Measurements from ENCODE around the gene PTCH1.

PTCH1 gene

DNA sequence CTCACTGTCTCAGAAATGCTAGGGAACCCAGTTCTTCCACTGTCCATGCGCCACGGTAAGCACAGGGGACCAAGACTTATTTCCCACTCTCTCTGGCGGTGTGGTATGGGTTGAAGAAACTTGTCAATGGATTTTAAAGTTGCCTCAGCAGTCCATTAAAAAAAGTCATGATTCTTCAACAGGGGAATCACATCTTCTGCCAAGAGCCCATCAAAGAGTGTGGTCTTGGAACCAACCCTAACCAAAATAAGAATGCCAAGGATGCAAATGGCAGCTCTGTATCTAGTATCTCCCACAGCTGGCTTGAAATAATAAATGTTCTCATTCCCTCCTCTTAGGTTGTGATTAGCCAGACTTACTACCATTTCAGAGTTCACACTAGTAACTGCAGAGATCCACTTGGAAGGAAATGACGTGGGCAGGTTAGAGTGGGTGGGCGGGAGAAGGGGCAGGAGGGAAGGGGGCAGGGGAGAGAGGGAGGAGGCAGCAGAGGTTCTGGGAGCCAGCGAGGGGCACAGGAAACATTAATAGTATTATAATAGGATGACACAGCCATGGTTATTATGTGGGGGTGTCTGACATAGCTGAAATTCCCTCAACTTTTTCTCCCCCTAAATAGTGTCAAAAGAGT lies 17.6 kb downstream of the PTCH1 start:
- no peak for DNase-seq (ENCODE audit: low read depth in 1 of 2, low spot score in 1 of 2)

DNA sequence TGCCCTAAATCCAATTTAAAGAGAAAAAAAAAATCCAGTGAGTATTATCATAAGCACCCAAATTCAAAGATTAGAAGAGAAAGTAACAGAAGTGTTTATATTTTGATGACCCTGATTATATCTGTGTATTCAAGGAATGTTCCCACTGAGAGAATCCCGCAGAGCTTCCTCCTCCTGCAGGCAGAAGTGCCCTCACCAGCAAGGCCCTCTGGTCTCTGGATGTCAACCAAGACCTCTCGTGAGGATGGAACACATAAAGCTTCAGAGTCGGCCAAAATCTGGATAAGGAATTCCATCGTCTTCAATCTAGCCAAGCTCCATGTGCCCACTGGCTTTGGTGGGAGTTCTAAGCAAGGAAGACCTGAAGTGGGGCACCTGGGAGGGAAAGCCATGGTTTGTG lies 18.1 kb downstream of the PTCH1 start:
- no peak for DNase-seq (ENCODE audit: low read depth in 1 of 2, low spot score in 1 of 2)

DNA sequence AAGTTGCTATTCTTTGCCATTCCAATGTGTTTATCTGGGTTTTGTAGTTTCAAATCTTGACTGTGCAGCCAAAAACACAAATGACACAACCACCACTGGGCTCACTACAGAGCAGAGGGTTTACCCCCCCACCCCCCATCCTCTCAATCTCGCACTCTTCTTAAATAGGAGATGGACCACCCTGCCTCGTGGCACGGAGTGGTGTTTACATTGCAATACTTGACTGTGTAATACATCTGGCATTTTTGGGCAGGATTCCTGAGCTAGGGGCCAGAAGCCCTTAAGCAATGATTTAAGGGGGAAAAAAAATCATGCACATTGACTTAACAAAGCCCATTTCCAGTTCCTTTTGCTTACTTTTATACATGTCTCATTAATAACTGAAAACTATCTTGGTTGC lies 19.0 kb downstream of the PTCH1 start:
- DNase-seq (ENCODE audit: low read depth in 1 of 2, low spot score in 1 of 2), result no peak

DNA sequence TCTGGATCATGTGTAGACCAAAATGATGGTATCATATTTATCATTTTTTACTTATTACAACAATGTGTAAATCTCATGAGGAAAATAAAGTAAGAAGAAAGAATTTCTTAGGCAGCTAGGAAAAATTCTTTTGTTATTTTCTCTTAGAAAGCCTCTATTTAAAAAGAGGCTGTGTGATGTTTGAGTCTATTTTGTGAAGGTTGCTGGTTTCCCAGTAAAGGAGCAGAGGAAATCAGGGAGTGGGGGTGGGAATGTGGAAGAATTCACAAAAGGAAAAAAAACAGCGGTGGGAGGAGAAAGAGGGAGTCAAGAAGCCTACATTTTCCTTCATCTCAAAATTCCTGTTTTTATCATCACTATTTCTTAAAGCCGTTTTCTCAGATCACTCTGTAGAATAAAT lies 20.1 kb downstream of the PTCH1 start:
- DNase-seq (ENCODE audit: low read depth in 1 of 2, low spot score in 1 of 2), result no peak

DNA sequence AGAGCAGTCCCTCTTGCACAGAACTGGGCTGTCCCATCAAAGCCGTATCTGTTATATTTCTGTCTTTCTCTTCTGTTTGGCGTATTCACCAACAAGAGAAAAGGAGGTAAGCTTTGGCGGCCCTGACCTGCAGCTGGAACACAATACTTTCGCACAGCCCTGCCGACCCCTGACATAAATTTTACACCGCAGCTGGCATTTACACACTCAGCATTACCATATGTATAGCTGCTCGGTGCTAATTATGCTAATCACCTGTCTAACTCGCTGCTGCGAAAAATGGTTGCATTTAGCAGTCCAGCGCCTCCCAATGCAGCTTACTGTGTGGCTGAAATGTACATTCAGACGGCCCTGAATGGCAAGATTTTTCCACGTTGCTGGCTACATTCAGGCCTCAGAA lies 20.8 kb downstream of the PTCH1 start:
- DNase-seq (ENCODE audit: low read depth in 1 of 2, low spot score in 1 of 2), result no peak

DNA sequence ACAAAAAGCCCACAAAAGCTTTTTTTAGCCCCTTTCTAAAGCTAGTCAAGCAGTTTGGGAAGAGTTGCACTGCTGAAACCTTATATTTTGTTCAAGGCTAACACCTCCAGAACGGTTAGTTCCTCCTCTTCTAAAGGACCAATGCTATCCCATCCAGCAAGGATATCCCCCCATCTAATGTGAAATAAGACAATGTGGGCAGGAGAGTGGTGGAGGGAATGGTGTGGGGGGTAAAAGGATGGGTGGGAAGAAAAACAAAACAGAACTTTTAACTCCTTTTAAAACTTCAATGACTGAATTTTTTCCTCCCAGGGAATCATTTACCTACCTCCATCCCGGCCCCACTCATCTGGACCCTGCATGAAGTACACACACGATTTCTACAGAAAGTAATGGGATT lies 21.2 kb downstream of the PTCH1 start:
- no peak for DNase-seq (ENCODE audit: low read depth in 1 of 2, low spot score in 1 of 2)

DNA sequence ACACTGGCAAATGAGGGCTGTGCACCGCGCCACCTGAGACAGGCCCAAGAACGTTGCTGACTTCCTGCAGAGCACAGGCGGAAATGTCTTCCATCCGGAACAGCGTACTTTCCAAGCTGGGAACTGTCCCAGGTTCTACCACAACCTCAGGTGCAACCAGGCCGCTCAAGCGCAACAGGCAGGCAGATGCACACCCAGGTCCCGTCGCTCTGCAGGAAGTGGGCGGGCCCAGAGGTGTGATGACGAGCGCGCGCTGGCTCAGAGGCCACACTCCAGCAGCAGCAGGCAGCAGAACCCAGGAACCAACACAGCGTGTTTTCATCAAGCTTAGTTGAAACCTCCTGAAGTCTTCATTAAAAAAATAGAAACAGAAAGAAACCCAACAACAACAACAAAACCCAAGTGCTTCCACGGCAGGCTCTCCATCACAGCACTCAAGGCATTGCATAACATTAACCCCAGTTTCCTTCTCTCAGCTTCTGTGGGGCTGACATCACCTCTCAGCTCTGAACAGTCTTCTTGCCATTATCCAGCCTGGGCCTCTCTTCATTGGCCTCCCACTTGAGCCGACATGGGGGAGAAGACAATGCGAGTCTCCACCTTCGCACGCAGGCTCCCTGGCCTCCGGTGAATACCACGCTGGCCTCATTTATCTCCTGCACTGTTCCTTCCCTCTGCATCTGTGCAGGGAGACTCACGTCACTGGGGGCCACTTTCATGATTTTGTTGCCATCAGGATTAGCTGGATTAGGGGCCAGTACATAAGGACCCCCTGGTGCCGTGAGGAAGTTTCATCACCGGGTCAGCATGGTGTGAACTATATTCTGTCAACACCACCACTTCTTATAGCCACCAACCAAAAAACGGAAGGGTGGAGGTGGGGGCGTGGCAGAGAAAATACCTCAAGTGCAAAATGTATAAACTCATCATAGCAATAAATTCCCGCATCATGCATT lies 22.1 kb downstream of the PTCH1 start:
- DNase-seq (ENCODE audit: low read depth in 1 of 2, low spot score in 1 of 2), result peak; percentile 65 to 72

DNA sequence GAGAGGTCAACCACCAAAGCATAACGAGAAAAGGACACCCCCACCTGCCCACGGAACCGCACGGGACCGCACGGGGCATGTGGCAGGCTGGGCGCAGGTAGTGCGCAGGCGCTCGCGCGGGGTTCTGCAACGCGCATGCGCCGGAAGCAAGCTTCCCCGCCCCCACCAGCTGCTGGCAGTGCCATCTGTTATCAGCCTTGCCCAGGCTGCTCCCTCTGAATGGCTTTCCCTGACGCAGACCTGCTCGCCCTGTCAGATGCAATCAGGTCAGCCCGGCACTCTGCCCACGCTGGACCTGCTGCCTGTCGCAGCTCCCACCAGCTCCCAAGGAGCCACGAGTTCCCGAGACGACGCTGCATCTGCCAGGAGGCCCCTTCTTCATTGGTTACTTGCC lies 22.8 kb downstream of the PTCH1 start:
- peak in 1 of 2 donors; percentile 30 for DNase-seq (ENCODE audit: low read depth in 1 of 2, low spot score in 1 of 2)

DNA sequence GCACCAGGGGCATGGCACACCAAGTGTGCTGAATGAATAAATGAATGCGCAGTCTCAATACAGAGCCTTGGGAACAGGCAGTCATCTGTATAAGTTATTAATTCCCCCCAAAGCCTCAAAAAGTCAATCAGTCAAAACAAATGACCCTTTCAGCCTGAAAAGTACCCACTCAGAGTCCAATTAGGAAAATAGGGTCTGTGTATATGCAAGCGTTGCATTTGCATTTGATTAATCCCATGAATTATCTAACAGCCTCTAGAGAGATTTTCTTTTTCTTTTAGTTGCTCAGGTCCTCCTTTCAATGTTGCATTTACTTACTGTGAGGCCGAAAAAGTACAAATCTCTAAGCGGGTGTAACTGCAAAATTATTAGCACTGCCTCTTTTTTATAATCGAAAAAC lies 23.4 kb downstream of the PTCH1 start:
- DNase-seq (ENCODE audit: low read depth in 1 of 2, low spot score in 1 of 2), result no peak

DNA sequence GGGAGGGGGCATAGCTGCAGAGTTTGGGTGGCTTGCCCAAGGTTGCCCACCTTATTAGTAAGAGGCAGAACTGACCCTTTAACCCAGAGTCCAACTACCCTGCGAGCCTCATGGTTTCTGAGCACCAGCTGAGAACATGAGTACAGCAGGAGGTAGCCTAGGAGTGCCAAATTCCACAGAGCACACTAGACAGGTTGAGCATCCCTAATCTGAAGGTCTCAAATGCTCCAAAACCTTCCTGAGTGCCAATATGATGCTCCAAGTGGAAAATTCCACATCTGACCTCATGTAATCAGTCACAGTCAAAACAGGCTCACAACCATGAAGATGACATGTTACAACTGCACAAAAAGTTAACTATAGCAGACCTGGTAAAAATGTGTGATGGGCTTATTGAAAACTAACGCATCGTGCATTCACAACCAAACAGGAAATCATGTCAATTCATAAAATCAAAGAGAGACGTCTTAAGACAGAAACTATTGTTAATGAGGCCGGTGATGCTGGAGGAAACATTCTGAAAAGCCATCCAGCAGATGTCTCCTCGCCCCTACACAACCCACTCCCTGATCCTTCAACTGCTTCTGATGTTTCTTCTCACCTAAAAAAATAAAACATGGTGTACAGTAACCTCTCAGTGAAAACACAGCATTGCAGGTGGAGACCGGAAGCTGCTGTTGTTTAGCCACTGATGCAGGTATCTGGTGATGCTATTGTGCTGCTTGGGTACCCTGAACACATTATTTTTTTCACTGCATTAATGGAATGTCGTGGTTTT lies 25.0 kb downstream of the PTCH1 start:
- DNase-seq (ENCODE audit: low read depth in 1 of 2, low spot score in 1 of 2), result no peak

DNA sequence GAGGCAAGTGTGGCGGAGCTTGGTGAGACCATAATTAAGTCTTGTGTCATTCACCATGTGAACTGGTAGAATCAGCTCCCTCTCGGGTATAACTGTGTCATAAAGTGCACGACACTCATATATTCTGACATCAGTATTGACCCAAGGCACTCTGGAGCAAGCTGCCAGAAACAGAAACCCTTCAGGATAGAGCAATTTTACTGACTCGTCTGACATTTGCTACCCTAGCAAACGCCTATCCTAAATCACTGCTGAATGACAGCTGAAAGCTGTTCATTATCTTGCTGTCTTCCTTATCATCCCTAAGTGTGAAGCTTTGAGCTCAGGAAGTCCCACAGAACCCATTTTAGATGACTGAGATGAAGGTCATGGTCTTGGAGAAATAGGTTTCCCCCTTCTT lies 27.8 kb downstream of the PTCH1 start:
- no peak for DNase-seq (ENCODE audit: low read depth in 1 of 2, low spot score in 1 of 2)

DNA sequence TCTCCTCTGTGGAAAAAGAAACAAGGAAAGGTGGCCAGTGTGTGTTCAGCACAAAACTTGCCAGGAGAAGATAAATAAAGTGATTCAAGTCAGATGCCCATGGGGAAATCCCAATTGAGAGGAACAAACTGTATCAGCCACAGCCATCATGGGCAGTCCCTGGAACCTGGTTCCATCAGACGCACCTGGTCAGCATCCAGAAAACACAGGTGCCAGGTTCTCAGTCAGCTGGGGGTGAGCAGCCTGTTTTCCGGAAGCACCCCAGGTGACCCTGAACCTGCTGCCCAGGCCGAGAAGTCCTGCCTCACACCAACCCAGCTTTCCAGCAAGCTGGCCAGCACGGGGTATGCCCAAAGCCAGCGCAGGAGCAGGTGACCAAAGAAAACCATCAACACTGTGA lies 30.5 kb downstream of the PTCH1 start:
- no peak for DNase-seq (ENCODE audit: low read depth in 1 of 2, low spot score in 1 of 2)

DNA sequence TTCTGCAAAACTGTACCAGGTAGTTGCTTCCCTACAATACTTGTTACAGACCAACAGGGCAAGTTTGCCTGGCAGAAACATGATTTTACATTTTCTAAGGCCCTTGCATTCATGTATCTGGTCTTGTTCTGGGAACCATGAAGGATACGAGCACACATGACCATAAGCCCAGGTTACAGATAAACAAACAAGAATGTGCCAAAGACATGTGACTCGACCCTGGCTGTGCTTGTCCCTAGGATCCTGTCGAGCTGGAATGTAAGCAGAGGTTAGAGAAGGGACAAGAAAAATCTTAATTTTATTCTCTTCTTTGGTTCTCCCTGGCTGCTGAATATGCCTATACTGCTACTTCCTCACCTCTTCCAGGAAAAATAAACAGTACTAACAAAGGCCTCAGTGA lies 32.5 kb downstream of the PTCH1 start:
- no peak for DNase-seq (ENCODE audit: low read depth in 1 of 2, low spot score in 1 of 2)

DNA sequence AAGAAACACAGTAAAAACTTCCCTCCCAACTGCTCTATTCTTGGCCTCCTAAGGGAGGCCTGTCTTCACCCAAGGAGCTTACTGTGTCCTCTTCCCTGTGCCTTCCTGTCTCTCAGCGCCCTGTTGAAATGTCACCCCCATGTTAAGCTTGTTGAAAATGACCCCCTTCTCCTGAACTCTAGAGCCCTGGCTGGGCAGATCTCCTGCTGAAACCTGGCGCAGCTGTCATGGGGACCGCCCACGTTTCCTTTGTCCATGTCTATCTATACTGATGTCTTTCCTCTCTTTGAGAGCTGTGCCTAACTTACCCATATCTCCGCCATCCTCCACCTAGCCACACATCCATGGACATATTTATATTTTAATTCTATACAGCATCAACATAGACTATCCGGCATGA lies 33.3 kb downstream of the PTCH1 start:
- no peak for DNase-seq (ENCODE audit: low read depth in 1 of 2, low spot score in 1 of 2)

DNA sequence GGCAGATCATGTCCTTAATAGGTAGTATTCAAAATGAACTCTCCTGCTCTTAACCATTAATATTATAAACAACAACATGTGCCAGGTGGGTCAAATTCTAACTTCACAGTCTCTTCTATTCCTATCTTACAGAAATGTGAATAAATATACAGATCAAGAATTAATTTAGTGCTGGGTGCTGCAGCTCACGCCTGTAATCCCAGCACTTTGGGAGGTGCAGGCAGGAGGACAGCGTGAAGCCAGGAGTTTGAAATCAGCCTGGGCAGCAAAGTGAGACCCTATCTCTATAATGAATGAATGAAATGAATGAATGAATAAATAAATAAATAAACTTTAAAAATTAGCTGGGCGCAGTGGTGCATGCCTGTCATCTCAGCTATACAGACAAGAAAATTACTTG lies 34.1 kb downstream of the PTCH1 start:
- DNase-seq (ENCODE audit: low read depth in 1 of 2, low spot score in 1 of 2), result no peak

DNA sequence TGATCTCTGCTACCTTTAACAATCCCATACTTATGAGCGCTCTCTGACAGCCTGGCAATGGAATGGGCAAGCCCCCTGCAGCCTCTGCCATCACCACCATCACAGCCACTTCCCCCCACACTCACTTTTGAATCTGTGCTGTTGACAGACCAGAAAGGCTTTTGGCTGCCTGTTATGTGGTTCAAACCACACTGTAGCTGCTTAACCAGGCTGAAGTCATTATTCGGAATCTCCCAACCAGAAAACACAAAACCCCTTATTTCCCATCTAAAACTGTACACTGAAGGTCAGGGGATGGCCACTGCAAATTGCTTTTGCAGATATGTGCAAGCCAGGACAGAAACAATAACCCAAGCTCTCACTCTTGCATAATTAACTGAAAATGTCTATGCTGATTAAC lies 35.8 kb downstream of the PTCH1 start:
- no peak for DNase-seq (ENCODE audit: low read depth in 1 of 2, low spot score in 1 of 2)

DNA sequence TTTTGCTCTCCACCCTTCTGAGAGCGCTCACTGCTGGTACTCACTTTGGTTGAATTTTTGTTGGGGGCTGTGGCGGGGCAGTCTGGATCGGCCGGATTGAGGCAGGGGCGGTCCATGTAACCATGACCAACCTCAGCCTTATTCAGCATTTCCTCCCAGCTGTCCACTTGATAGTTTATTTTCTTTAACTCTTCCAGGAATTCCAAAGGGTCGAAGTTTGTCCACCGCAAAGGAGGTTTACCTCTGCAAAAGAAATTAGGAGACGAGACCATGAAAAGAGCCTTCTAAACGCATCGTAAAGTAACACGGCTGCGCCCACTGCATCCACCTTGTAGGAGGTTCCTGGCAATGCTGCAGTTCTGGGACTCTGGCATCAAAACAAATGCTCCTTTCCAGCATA lies 36.4 kb downstream of the PTCH1 start:
- DNase-seq (ENCODE audit: low read depth in 1 of 2, low spot score in 1 of 2), result no peak

DNA sequence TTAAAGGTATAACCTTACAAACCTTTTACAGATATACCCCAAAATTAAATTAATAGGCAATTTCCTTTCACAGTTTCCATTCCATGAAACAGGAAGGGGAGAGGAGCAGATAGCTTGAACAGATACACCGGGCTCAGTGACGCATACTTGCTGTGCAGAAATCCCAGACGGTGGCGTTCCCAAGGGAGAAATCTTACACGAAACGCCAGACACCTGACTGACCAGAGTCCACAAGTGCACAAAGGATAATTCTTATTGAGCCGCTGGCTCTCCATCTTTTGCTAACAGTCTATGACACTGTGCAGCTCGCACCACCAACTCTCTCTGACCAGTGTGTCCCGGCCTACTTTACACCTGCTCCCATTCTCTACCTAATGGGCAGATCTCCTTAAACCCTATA lies 37.4 kb downstream of the PTCH1 start:
- DNase-seq (ENCODE audit: low read depth in 1 of 2, low spot score in 1 of 2), result no peak

DNA sequence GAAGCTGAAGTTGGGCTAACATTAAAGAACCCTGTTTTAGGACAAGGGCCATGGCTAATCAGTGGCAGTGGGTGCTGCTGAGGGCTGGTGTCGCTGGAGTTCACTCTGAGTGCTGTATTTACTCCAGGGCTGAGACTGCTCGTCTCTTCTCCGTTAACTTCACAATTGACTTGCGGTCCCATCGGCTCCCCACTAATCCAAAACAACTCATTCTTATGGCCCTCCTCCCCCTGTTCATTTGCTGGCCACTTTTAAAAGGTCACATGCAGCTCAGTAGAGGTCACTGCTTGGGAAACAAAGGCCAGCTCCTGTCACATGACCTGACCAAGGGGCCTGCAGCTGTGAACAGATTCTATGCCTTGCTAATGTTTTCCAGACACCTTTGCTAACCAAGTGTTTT lies 38.4 kb downstream of the PTCH1 start:
- no peak for DNase-seq (ENCODE audit: low read depth in 1 of 2, low spot score in 1 of 2)

DNA sequence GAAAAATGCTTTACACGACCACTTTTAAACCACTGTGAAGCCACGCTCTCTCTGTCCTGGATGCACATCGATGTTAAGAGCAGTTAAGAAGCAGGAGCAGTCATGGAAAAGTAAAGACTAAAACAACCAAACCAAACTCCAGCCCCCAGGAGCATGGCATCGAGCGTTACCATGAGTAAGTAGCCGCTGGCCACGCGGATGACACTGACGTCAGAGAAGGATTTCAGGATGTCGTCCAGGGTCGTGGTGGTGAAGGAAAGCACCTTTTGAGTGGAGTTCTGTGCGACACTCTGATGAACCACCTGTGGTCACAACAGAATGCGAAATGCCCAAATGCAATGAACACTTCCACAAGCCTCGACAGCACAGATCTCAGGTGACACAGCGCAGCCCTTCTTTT lies 38.9 kb downstream of the PTCH1 start:
- no peak for DNase-seq (ENCODE audit: low read depth in 1 of 2, low spot score in 1 of 2)

DNA sequence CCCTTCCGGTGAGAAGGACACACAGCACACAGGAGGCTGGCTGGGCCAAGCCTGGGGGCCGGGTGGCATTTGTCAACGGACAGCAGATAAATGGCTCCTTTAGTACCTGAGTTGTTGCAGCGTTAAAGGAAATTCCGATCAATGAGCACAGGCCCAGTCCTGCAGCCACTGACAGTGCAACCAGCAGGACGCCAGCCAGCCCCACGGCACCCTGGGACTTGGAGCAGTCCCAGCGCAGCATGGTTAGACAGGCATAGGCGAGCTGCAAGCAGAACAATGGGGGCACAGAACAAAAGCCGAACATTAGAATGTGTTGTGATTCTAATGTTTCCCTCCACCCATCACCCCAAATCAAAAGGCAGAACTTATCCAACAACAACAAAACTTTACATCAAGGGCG lies 39.3 kb downstream of the PTCH1 start:
- DNase-seq (ENCODE audit: low read depth in 1 of 2, low spot score in 1 of 2), result no peak

DNA sequence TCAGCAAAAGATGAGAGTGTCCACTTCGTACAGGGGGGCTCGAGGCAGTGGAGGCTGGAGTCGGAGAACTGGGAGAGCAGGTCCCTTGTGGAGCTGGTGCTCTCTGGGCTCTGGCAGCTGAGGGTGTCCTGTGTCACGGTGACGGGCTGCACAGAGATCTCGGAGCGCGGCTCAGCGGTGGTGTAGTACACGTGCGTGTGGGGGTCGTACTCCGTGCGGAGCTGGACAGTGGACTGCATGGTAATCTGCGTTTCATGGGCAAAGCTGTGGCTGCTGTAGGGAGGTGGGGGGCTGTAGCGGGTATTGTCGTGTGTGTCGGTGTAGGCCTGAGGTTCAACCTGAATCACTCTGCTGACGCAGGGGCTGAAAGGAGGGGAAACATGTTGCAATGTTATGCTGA lies 48.0 kb downstream of the PTCH1 start:
- DNase-seq (ENCODE audit: low read depth in 1 of 2, low spot score in 1 of 2), result no peak

Data from activated T-helper 1 cell treated with anti-CD3 and anti-CD28 coated beads, Interleukin-2, amount 50 U/mL, for 16 hours (primary cell).